Right forelimb (tissue), 1 donor: ENCODE results near the gene YWHAB.
A peak's percentile ranks its signal among the peaks of the same experiment; 100 is the strongest.
"Not testable (repeated sequence)": the region's sequence is repeated elsewhere in the genome, so short reads cannot be mapped to it uniquely, and the experiment has no call there.

Experiments
- DNase-seq: peaks from one replicate; pipeline ENCODE4 v3.0.0-alpha.2; 2018

Gene YWHAB

DNA sequence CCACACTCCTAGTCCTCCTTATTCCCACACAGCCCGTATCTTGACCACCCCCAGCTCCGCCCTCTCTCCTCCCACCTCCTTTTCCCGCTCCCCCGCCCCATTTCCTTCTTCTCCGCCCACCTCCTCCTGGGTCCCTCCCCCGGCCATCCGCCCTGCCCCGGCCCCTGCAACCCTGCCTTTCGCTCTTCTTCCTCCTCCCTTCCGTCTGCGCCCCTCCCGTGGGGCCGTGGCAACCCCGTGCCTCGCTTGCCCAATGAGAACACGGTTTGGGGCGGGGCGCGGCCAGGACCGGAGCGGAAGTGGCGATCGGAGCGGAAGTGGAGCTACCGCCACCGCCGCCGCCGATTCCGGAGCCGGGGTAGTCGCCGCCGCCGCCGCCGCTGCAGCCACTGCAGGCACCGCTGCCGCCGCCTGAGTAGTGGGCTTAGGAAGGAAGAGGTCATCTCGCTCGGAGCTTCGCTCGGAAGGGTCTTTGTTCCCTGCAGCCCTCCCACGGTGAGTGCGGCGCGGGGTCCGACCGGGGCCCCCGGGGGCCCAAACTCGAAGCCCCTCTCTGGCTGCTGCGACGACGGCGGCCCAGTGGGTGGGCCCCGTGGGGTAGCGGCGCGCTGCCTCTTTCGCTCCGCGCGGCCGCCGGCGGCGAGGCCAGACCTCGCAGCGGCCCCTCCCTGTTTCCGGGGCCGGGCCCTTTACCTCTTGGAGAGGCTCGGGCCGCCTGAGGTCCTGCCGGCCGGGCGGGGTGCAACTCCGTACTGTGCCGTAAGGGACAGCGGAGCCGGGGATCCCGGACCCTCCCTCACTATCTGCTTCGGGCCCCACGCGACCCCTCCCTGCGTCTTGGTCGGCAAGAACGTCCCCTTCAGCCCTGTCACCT lies at the start of gene YWHAB:
YWHAB (plus strand) TSS at position 314 of the 874 bp plus-strand sequence. CDS start 15,829 bp downstream, outside the sequence.
- peak; percentile 99 for DNase-seq

DNA sequence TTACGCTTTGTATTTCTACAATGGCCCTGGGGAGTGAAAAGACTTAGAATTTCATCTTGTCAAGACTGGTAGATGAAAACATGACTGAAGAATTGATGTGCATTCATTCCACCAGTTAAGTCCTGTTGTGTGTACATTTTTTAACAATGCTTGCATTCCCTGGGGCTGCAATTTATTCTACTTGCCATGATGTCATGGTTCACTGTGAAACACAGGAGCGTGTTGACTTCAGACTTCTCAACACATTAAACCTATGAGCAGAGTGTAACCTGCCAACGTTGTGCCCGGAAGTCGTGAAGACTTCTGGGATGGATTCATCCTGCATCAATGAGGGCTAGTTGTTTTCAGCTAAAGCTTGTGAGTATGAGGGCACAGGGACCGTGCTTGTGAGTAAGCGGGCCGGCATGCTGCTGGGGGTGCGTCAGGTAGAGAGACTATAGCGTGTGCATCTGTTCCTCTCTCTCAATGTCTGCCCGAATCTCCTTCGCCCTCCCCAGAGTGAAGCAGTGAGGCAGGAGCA lies 48.8 kb upstream of the YWHAB start:
- DNase-seq: no peak

DNA sequence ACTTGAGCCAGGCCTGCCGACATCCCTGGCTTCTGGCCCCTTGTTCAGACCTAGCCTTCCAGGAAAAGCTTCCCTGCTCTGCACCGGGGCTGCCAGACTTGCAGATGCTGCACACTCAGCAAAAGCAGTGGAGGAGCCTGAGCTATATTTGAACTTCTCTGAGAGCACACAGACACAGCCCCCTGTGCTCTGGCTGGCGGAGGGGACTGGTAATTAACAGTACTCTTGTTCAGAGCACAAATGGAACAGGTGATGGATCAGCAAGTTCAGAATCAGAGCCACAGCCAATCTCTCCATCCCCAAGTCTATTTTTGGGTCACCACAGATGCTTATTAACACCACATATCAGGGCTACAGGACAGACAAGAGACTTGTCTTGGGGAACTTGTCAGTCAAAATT lies 47.6 kb upstream of the YWHAB start:
- no peak for DNase-seq

DNA sequence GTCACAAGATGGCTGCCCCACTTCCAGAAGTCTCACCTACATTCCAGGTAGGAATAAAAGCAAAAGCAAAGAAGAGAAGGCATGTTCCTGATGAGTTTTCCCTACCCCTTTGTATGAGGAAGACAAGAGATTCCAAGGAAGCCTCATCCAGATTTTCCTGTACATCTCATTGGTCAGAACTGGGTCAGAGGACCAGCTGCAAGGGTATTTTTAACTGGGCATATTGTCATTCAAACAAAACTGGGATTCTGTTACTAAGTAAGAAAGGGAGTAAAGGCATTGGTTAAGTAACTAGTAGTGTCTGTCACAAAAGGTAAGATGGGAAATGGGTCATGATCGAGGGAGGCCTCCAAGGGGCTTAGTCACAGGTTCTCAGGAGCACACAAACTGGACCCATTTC lies 47.0 kb upstream of the YWHAB start:
- no peak for DNase-seq

DNA sequence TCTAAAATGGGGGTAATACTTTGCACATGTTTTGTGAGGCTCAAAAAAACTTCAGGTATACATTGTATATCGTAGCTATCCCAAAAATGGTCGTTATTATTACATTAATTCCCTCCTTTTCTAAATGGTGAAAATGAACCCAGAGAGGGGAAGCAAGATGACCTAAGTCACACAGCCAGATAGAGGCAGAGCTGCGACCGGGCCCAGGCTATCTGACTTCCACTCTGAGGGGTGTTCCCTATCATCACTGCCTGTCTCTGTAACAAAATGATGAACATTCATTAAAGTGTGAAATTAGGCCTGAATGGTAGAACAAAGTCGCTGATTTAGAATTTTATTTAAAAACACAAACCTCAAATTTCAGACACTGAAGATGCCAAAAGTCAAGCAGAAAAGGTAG lies 46.0 kb upstream of the YWHAB start:
- DNase-seq: no peak

DNA sequence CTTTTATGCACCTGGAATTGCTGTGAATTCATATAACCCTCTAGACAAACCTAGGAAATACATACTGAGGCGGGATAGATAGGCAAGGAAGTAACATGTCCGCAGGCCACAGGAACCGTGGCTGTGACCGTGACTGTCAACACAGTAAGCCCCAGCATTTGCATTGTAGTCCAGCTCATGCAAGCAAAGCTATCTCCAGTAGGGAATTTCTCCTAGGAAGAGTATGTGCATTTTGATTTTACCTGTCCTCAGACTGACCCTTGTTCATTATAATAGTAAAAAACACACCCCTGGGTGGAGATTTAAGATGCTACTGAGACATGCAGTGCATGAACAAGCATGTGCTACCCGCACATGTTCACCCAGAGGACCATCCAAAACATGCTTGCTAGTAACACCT lies 44.7 kb upstream of the YWHAB start:
- no peak for DNase-seq

DNA sequence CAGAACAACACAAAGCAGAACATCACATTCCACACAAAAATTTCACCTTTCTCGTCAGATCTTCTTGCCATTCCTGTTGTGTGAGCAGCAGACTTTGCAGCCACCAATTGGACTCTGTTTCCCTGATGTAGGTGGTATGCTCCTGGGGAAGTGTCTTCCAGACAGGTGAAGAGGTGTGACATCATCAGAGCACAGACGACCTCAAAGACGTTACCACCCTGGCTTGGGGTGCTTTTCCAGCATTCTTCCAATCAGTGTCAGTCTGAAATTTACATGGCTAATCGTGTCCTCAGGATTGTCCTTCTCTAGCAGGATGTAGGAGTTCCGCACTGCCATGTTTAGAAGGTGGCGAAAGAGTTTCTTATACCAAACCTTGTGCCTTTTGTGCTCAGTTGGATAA lies 43.5 kb upstream of the YWHAB start:
- no peak for DNase-seq

DNA sequence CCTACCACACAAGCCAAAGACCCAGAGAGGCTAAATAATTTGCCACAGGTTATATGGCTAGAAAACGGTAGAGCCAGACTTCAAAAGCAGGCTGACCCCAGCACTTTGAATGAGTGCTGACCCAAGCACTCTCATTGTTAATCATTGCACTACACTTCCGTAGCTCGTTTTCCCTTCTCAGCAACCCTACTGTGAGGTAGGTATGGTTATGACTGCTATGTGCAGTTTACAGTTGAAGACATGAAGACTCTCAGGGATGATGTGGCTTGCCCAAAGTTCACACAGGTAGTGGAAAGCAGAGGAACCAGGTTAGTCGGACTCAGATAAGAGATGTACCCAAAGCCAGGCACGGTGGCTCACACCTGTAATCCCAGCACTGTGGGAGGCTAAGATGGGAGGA lies 41.6 kb upstream of the YWHAB start:
- no peak for DNase-seq

DNA sequence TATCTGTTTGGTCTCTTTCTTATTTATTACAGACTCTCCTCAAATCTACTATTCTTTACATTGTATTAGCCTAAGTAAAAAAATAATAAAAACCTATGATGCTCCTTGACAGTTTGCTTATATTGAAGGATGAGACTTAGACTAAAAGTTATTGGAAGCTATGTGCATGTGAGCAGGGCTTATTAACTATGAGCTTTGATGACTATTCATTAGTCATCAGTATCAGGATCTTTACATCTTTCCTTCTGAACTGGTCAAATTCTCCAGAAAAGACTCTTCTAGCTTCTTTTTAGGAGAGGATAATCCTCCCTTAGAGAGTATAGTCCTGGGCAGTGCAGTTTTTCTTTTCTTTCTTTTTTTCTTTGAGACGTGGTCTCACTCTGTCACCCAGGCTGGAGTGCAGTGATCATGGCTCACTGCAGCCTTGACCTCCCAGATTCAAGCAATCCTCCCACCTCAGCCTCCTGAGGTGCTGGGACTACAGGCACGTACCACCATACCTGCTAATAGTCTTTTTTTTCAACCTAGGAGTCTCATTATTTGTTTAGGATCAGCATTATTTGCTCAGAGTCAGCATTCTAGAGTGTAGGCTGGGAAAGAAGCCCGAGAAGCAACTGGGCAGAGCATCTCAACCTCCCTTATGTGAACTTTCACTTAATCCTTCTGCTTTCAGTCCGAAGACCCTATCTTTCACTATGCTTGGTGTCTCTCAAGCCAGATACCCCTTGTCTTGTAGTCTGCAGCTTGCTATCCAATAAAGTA lies 37.1 kb upstream of the YWHAB start:
- no peak for DNase-seq

DNA sequence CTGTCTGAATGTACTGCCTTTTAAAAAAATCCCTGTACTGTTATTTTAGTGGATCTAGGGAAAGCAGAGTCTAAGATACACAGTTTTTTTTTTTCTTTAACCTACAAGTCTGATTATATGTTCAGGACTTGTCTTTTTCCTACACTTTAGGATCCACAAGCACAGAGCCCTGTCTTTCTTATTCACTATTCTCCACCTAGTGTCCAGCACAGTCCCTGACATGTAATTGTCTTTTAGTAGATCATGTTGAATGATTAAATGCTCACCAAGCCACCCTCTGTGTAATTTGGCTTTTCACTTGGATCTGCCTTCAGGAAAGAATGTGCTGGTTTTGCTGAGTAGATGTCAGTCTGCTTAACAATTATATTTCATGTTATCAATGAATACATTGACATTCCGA lies 35.8 kb upstream of the YWHAB start:
- DNase-seq: no peak

DNA sequence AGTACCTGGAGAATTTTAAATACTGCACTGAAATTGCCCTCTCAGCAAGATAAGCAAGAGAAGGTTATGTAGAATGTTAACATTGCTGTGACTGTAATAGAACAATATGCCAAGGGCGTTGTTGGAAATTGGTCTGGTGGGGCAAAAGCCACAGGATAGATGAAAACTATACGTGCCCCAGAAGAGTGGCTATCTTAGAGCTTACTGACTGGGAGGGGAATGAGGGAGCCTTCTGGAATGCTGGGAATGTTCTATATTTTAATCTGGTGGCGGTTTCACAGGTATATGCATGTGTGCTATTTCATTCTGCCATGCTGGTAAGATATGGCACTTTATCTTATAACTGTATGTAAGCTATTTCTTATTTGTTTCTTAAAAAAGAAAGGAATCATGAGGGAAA lies 35.2 kb upstream of the YWHAB start:
- DNase-seq: no peak

DNA sequence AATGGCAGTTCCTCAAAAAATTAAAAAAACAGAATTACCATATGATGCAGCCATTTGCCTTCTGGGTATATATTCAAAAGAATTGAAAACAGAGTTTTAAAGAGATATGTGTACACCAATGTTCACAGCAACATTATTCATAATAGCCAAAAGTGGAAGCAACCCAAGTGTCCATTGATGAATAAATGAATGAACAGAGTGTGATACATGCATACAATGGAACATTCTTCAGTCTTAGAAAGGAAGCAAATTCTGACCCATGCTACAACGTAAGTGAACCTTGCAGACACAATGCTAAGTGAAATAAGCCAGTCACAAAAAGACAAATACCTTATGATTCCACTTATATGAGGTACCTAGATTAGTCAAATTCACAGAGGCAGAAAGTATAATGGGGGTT lies 34.7 kb upstream of the YWHAB start:
- no peak for DNase-seq

DNA sequence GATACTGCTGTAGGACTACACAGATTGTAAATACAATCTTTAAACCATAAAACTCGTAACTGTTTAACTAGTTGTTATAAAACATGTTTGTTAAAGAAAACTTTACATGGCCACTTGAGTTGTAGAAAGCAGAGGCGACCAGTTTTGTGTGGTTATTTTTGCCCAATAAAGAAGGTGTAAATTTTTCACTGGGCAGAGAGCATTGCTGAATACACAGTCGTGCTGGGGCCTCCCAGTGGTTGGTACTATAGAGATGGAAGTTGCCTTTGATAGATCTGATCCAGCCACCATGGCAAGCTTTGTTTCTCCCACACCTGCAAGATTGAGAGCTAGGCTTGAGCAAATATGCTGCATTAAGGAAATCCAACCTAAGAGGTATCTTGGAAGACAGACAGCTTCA lies 34.0 kb upstream of the YWHAB start:
- DNase-seq: no peak

DNA sequence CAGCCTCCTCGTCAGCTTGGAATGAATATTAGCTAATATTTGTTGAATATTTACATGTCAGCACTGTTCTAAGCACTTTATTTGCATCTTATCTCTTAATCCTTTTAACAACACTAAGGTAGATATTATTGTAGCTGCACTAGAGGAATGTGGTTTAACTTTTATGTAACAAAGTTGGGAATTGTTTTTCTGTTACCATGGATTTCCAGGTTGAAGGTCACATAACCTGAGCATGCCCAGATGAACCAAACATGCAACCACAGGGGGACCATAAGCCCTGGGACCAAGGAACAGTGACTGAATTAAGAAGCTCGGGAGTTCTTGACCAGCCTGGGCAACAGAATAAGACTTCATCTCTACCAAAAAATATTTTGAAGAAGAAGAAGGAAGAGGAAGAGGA lies 29.1 kb upstream of the YWHAB start:
- no peak for DNase-seq

DNA sequence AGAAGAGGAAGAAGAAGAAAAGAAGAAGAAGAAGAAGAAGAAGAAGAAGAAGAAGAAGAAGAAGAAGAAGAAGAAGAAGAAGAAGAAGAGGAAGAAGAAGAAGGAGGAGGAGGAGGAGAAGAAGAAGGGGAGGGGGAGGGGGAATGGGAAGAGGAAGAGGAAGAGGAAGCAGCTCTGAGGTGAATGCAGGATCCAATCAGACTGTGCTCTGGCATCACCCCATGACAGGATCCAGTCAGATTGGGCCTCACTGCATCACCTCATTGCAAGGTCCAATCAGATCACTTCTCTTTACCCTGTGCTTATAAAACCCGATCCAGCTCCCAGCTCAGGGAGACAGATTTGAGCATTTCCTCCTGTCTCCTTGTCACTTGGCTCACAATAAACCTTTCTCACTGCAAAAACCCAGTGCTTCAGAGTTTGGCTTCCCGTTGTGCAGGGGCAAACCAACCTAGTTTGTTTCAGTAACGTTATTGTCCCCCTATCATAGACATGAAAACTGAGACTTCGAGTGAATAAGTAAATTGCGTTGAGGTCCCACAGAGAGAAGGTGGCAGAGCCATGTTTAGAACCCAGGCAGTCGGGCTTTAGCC lies 28.6 kb upstream of the YWHAB start:
- DNase-seq: no peak

DNA sequence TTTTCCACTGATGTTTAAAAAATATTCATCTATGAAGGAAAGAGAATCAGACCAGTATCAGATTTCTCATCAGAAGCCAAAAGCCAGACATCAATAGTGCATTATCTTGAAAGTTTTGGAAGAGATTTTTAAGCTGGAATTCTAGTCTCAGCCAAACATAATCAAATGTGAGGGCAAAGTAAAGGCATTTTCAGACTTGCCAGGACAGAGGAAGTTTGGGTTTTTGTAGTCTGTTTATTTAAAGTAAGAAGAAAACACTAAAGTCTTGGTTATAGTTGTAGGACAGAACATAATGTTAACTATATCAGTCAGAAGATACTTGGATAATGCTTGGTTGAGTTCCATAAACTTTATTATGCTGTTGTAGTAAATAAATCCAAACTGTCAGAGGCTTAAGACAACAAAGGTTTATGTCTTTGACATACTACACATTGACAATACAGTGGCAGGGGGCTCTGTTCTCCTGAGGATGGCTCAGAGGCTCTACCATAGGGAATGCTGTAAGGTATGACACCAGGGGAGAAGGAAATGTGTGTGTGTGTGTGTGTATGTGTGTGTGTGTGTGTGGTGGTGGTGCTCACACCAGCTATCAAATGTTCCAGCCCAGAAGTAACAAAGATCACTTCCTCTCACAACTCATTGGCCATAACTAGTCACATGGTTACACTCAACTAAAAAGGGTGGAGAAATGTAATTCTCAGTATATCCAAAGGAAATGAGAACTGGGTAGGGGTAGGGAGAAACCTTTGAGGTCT lies 26.7 kb upstream of the YWHAB start:
- DNase-seq: no peak

DNA sequence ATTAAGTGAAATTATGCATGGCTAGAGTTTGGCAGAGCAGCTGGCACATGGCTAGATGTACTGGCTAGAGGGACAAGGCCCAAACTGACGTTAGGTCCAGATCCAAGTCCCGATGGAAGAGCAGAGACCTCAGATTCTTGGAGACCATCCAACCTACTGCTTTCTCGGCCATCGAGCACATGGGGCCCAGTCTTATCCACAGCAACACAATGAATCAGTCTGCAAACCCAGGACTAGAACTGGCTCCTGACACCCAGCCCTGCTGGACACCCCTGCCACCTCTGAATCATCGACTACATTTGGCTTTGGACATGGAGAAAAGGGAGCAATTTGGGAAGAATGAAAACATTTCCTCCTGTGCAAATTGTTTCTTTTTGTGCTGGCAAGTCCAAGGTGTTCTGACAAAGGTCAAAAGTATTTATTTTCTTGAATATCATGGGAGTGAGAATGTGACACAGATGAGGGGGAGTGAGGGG lies 23.9 kb upstream of the YWHAB start:
- no peak for DNase-seq

DNA sequence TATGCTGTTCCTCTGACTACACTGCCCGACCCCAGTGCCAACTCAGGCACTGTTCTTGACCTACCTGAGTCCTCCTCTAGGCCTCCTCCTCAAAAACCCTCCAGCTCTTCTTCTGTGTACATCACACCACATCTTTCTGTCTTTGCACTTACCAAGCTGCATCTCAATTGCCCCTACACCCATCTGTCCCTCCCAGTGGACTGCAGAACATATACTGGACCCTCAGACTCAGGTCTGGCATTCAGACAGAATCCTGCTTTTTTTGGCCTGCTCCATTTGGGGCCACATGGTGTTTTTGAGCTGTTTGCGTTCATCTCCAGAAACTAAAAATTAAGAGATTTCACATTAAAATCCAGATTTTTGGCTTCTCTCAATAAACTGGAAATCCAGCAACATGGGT lies 23.2 kb upstream of the YWHAB start:
- DNase-seq: no peak

DNA sequence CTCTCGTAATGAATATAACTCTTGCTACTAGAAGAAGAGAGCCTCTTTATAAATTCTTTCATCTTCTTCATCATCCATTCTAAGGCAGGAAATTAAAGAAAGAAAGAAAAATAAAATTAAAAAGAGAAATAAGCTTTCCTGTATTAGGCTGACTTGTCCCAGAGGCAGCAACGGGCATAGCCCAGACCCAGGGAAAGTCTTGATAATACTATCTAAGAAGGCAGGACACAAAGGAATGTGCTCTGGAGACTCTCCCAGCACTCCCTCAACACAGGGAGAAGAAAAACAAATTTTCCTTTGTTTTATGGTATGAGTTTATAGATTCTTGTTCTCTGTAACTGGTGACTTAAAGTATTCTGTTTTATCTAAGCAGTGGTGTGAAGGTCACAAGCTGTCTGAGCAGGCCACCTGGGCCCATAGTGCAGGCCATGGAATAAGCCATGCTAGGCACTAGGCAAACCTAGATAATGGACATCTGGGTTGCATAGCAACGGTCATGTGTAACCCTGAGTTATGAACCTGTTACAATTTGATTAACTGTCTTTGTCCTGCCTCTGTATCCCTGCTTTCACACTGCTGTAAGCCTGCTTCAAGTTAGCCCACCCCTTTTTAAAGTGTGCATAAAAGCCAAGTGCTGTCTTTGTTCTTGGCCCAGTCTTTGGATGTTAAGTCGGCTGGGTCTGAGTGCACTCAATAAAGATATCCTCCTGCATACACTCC lies 22.0 kb upstream of the YWHAB start:
- DNase-seq: not testable (repeated sequence)

DNA sequence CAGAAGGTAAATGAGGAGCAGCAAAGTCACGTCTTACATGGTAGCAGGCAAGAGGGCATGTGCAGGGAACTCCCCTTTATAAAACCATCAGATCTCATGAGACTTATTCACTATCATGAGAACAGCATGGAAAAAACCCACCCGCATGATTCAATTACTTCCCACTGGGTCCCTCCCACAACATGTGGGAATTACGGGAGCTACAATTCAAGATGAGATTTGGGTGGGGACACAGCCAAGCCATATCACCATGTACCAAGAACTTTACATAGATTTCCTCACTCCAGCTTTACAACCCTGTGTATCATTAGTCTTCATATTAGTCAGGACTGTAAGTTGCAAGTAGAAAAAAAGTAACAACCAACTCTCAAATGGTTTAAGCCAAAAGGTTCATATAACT lies 21.0 kb upstream of the YWHAB start:
- DNase-seq: not testable (repeated sequence)

DNA sequence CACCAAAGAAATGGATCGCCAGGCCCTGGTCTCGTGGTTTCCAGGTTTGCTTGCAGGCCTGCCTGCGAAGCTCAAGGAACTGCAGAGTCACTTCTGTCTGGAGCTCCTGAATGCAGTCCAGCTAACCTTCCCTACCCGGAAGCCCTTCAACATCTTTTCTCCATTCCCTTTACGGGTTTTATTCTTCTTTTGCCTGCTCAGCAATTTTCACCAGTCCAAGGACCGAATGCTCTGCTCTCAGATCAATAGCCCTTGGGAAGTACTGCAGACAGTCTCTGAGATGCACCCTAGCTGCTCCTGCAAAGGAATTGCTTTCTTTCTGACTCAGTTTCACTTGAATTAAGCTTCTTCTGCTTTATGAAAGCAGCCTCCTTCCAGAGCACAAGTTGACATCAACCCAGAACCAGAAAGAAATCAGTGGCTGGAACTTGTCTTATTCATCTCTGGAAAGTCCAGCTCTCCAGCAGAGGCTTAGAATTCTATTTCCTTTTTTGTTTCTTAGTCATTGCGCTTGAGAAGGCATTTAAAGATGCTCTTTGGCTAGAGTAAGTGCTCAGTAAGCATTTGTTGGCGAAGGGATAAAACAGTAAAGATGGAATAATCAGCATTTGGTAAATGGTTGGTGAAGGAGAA lies 18.7 kb upstream of the YWHAB start:
- DNase-seq: no peak

DNA sequence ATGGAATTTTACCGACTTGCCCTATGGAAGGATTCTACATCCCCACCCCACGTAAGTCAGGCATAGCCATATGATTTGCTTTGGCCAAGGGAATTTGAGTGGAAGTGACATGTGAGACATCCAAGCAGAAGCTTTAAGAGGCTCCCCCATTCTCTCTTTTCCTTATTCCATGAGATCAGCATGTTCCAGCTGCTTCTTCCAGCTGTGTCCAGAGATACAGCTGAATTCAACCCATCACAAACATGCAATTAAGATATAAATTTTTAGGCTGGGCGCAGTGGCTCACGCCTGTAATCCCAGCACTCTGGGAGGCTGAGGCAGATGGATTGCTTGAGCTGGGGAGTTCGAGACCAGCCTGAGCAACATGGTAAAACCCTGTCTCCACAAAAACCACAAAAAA lies 16.0 kb upstream of the YWHAB start:
- no peak for DNase-seq
